GM21576 (cell line): ENCODE measurements around the gene SLC2A13.

Source experiments
- ATAC-seq: cut with Tn5 transposase; IDR thresholded peaks from one replicate; pipeline ENCODE4 v1.9.1; 2021; ENCODE audit warnings: mild to moderate bottlenecking, moderate library complexity; ENCODE audit not compliant: unreplicated experiment

The SLC2A13 gene

DNA sequence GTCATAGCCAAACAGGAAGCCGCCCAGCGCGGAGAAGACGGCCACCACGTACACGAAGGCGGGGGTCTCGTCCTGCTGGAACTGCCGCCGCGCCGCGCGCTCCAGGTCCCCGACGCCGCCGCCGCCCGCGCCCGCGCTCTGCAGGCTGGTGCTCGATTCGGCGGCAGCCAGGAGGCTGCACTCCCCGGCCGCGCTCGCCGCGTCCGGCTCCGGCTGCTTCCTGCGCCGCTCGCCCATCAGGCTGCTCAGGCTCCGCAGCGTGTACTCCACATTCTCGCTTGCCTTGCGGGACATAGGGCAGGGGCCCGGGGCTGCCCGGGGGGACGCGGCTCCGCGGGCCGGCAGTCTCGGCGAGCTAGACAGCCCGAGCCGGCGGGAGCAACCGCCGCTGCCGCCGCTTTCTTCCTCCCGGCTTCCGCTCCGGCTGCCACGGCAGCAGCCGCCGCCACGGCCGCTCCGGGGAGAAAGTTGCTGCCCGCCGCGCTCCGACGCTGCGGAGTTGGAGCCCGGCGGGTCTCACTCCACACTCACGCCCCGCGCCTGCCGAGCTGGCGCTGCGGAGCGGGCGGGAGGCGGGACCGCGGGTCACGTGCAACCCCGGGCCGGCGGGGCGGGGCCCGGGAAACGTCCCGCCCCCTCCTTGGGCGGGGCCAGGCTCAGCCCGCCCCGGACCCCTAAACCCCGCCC lies at the start of gene SLC2A13:
Gene SLC2A13 (minus strand): TSS at position 567 of the 687 bp plus-strand sequence. CDS start 273 bp downstream, at position 294.
- peak; percentile 81 for ATAC-seq

GRCh38 chr12:40154381-40154780 lies 48.5 kb upstream of the SLC2A13 start:
- no peak for ATAC-seq

GRCh38 chr12:40153432-40153831 lies 47.6 kb upstream of the SLC2A13 start:
- ATAC-seq, result no peak

DNA sequence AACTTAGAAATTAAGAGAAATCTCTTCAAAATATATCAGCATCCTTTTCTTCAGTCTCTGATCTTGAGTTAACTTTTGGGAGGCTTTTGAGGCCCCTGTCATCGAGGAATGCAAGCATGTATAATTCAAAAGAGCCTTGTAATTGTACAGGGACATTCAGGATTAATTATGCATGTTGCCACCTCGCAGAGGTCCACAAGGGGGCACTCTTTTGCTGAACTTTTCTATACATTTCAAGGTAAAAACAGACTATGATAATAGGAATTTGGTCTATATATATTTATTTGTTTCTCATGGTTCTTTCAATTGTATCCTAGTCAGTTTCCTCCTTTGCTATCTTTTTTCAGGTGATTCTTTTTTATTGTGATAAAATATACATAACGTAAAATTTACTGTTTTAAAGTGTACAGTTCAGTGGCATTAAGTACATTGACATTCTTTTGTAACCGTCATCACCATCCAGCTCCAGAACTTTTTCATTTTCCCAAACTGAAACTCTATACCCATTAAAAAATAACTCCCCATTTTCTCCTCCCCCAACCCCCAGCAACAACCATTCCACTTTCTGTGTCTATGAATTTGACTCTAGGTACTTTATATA lies 47.0 kb upstream of the SLC2A13 start:
- peak; percentile 57 for ATAC-seq

DNA sequence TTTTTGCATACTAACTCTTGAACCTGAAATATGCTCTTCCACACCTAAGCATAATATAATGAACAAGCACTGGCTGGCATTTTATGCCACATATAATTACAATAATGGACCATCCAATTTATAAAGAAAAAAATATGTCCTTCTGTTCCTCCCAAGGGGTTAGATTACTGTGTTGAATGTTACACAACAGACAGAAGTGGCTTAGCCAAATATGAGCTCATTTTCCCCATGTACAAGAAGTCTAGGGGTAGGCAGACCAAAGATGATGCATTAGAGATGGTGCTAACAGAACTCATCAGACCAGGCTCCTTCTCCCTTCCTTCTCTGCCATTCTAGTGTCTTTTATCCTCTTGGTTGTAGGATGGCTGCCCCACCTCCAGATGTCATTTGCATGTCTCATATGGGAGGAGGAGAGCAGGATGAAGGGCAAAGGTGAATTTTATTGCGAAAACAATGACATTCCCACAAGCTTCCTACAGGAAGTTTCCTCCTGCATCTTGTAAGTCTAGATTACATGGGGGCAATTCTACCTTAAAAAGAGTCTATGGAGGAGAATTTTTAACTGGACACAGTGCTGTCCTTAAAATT lies 43.9 kb upstream of the SLC2A13 start:
- ATAC-seq, result no peak

DNA sequence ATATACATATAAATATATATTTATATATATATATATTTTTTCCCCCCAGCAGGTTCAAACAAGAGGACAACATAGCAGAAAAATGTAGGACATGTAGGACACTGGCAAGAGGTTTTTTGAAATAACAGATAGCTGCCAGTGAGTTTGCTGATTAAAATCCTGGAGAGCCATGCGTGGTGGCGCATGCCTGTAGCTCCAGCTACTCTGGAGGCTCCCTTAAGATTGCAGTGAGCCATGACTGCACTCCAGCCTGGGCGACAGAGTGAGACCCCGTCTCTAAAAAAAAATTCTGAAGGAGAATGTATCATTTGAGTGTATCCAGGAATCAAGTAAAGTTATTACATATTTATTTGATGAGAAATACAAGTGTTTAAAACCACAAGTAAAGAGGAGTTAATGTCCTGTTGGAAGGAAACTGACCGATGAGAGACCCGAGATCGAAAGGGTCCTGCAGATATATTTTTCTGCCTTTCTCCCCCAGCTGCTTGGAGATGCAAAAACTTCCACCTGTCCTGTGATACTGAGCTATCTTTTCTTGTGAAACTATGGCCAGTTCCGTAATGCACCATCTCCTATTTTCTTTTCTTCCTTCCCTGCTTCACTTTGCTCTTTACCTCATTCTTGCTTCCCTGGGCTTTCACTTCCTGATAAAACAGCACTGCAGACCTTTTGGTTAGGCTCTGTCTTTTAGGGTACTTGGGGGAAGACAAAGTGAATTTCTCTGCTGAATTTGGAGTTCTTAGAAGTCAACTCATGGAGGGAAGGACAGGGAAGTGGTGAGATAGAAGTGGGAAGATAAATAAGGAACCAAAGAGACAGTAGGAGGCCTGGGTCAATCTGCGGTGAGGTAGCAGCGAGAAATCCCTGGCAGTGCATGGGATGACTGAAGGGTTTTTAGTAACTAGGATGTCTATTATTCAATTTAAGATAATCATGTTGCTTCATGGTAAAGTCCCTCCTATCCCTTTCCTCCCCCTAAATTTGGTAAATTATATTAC lies 41.2 kb upstream of the SLC2A13 start:
- no peak for ATAC-seq

DNA sequence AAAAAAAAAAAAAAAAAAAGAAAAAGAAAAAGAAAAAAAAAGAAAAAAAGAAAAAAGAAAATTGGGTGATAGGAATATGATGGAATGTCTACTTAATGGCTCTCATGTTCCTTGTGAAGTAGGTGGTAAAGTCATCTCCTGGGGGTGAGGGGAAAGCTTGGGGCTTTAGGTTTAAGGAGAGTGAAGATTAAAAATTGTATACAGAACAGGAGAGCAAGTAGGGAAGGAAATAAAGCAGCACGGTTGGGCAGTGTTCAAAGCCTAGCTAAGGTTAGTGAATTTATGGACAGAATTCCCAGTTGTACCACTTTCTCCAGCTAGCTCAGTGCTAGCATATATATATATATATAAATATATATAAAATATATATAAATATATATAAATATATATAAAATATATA lies 40.0 kb upstream of the SLC2A13 start:
- no peak for ATAC-seq

GRCh38 chr12:40144023-40144422 lies 38.1 kb upstream of the SLC2A13 start:
- ATAC-seq, result no peak

GRCh38 chr12:40142001-40142744 lies 36.3 kb upstream of the SLC2A13 start:
- ATAC-seq, result no peak

GRCh38 chr12:40138526-40138925 lies 32.6 kb upstream of the SLC2A13 start:
- no peak for ATAC-seq

DNA sequence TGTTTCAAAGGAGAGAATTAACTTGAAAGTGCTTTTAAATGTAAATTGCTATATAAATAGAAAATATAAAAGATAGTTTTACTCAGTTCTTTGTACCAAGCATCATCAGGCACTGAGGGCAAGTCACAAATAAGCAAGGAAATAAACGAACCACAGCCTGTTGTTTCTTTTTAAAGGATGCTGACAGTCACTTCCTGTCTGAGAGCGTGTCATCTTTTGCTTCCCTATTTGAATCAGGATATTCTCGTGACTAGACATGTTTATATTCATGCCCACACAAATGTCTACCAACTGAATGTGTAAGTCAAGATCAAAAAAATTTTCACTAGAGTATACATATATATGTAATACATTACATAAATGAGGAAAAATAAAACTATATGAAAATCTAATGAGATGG lies 31.4 kb upstream of the SLC2A13 start:
- ATAC-seq, result peak; percentile 94

DNA sequence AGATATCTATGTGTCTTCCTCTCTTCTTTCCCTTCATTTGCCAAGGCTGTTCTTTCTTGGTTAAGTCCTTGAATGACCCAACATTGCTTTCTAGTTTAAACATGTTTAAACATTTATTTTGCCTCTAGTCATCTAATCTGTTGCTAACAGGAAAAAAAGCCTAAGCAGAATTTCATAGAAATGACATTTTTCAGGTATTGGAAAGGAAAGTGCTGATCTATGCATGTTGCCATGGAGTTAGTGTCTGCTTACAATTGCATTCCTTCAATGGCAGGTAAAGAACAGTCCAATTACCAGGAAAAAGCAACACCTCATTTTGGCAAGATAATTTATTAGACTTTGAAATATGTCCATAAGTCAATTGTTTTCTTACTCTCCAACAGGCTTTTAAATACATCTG lies 21.5 kb upstream of the SLC2A13 start:
- ATAC-seq, result no peak

GRCh38 chr12:40123496-40123895 lies 17.6 kb upstream of the SLC2A13 start:
- no peak for ATAC-seq

GRCh38 chr12:40122842-40123241 lies 17.0 kb upstream of the SLC2A13 start:
- no peak for ATAC-seq

GRCh38 chr12:40117818-40118217 lies 11.9 kb upstream of the SLC2A13 start:
- ATAC-seq, result peak; percentile 86

DNA sequence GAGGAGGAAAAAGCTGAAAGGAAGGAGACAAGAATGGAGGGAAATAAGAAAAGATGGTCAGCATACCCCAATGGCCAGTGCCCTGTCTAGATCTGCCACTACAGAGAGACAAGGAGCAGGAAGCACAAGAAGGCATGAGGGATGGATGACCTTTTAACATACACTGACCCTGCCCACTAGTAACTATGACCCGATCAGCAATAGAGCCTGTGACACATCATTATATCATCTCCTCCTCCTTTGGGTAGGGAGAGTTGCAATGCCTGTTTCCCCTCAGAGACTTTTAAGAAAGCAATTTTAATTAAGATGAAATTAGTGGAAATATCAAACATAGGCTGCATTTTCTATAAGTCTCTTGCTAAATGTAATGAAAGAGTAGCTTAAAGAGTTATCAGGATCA lies 4.7 kb upstream of the SLC2A13 start:
- no peak for ATAC-seq

- no peak for ATAC-seq
Measured at GRCh38 chr12:40107803-40108620, 2.1 kb upstream of the SLC2A13 start.

DNA sequence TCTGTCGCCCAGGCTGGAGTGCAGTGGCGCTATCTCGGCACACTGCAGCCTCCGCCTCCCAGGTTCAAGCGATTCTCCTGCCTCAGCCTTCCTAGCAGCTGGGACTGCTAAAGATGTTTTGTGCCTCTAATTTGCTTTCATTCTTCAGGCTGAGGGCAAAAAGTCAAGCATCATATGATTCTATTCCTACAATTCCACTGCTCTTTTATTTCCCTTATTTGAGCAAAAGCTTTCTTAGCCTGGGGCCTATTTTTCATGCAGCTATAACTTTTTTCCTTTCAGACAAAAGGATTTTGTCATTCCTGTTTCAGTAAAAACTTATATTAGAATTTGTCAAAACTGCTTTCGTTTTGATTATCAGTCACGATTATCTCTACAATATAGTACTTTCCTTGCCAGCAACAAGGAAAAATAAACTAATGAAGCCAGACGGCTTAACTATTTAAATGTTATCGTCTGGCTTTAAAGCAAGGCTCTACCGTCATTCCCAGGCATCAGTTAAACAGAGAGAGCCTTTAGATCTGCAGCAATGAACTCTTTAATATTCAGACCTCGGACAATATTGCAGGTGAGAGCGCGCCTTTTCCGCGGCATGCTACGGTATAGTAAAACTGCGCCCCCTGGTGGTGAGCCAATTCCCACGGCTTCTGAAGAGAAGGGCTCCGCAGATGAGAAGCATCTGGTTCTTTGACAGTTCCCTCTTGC lies 1.4 kb upstream of the SLC2A13 start:
- peak; percentile 38 for ATAC-seq

GRCh38 chr12:40106655-40107054 lies 774 bp upstream of the SLC2A13 start:
- no peak for ATAC-seq
